GM19238 (cell line): ENCODE measurements around the gene NEB.

Experiments
- DNase-seq: peaks from one replicate; pipeline ENCODE4 v3.0.0; 2011; ENCODE audit warnings: low spot score; ENCODE audit not compliant: insufficient read length

NEB gene

DNA sequence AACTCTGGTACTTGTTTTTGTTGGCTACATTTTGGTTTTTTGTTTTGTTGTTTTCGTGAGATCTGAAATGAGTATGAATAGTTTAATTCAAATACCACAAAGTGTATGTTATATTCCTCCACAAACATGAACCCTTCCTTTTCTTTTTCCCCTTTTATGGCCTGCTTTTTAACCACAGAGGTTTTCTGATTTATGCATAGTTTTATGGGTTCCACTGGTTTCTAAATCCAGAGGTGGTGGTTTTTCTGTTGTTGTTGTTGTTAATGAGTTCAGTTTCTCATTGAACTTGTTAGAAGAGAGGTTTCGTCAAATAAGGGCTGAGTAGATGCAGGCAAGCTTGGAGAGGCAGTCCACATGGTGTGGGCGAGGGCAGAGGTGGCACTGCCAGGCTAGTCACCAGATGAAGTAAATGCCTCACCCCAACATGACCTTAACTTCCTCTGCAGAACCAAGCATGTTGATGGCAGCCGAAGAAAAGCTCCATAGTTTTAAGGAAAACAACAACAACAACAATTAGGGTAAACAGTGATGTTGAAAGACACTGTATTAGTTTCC, 252.0 kb downstream of the NEB start:
- no peak for DNase-seq

- no peak for DNase-seq
Observed at GRCh38 chr2:151481744-151482143, 252.5 kb downstream of the NEB start.

DNA sequence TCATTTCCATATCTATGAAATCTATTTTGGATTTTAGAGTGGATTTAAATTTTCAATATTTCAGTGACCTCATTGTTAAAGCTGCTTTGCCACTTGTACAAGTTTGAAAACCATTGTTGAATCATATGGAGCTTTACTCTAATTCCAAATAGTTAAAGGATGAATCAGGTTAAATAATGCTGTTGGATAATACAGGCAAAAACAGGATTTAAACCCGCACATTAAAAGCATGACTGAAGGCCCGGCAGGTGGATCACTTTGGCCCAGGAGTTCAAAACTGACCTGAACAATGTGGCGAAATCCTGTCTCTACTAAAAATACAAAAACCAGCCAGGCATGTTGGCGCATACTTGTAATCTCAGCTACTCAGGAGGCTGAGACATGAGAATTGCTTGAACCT, 256.3 kb downstream of the NEB start:
- no peak for DNase-seq

DNA sequence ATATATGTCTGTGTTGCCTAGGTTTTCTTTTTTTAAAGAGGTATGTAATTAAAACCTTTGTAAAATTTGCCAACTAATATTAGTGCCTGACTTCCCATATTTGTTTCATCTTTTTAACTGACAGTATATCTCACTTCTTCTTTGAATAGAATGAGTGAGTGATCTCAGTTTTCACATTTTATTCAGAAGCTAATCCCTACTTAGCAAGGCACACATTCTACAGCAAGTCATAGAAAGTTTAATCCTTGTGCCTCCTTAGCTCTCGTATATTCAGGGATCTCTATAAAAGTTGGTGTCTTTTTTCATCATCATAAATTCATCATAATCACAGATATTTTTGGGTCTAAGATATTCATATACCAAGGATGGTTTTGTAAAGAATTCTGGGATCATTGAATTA, 258.0 kb downstream of the NEB start:
- no peak for DNase-seq

- no peak for DNase-seq
Observed at GRCh38 chr2:151475071-151475470, 259.2 kb downstream of the NEB start.

DNA sequence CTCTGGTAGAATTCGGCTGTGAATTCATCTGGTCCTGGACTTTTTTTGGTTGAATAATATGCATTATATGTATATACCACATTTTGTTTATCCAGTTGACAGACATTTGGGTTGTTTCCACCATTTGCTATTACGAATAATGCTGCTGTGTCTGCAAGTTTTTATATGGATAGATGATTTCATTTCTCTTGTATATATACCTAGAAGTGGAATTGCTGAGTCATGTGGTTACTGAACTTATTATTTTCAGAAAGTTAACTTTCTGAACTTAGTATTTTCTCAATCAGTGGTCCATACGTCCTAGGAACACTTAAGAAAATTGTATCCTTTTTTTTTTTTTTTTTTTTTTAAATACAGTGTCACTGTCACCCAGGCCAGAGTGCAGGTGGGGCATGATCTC, 261.3 kb downstream of the NEB start:
- DNase-seq = no peak

GRCh38 chr2:151470556-151470955, 263.7 kb downstream of the NEB start:
- no peak for DNase-seq

- DNase-seq = no peak
Observed at GRCh38 chr2:151465771-151466170, 268.5 kb downstream of the NEB start.

DNA sequence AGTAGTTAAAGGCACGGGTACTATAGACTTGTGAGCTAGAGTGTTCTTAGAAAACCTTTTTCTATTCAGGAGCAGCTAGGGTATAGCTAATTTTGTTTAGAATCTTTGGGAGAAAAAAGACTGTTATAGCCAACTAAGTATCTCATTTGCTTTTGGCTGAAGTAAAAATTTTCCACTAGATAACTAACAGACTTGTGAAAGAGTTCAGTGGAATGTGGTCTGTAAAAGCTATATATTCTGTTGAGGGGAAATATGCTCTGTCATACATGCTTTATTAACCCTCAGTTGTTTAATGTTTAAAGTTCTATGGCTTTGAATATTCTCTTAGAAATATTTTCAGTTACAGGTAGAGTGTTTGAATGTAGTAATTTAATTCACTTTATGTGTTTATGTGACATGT, 274.9 kb downstream of the NEB start:
- DNase-seq = no peak

DNA sequence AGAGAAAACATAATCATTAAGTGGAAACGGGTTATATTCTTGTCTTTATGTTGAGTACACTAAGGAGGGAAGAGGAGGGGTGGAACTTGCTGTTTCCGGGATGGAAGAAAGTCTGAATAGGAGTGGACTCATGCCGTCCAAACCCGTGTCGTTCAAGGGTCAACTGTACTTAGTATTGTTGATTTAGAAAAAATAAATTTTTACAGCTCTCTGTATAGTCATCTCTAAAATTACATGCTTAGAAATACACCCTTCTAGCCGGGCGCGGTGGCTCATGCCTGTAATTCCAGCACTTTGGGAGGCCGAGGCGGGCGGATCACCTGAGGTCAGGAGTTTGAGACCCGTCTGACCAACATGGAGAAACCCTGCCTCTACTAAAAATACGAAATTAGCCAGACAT, 295.1 kb downstream of the NEB start:
- no peak for DNase-seq

DNA sequence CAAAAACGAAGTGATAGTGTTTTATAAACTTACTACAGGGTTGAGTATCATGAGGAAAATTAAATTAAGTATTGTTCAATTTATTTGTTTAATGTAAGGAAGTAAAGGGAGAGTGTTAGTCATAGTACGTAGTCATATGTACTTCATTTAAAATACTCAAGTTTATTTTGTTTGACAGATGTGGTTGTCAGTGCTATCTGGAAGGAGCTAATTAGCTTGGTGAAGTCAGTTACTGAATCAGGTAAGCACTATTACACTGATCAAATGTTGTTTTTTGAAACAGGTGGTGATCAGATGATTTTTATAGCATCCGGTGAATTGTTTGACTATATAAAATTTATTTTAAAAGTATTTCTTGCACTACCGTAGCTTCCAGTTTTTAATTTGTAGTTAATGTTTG, 295.8 kb downstream of the NEB start:
- DNase-seq = no peak

DNA sequence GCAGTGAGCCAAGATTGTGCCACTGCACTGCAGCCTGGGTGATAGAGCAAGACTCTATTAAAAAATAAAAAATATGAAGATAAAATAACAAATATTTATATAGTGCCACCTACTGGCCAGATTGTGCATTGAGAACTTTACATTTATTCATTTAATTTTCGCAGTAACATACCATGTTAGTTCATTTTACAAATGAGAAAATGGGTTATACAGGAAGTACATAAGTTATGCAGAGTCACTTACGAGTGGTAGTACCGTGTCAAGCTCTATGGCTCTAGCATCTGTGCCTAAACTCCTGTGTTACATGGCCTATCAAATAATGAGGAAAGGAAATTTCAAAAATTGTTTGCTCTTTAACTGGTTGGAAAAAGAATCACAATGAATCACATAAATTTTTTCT, 296.6 kb downstream of the NEB start:
- DNase-seq = no peak
